Brain pericyte (primary cell): Measurements from ENCODE around the gene TESK2.
"Not testable (repeated sequence)": the region's sequence is repeated elsewhere in the genome, so short reads cannot be mapped to it uniquely, and the experiment has no call there.

Source experiments
- DNase-seq: peaks from one replicate; pipeline ENCODE4 v3.0.0-alpha.2; 2012; ENCODE audit warnings: low read depth, low spot score

TESK2 gene, protein sequence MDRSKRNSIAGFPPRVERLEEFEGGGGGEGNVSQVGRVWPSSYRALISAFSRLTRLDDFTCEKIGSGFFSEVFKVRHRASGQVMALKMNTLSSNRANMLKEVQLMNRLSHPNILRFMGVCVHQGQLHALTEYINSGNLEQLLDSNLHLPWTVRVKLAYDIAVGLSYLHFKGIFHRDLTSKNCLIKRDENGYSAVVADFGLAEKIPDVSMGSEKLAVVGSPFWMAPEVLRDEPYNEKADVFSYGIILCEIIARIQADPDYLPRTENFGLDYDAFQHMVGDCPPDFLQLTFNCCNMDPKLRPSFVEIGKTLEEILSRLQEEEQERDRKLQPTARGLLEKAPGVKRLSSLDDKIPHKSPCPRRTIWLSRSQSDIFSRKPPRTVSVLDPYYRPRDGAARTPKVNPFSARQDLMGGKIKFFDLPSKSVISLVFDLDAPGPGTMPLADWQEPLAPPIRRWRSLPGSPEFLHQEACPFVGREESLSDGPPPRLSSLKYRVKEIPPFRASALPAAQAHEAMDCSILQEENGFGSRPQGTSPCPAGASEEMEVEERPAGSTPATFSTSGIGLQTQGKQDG

DNA sequence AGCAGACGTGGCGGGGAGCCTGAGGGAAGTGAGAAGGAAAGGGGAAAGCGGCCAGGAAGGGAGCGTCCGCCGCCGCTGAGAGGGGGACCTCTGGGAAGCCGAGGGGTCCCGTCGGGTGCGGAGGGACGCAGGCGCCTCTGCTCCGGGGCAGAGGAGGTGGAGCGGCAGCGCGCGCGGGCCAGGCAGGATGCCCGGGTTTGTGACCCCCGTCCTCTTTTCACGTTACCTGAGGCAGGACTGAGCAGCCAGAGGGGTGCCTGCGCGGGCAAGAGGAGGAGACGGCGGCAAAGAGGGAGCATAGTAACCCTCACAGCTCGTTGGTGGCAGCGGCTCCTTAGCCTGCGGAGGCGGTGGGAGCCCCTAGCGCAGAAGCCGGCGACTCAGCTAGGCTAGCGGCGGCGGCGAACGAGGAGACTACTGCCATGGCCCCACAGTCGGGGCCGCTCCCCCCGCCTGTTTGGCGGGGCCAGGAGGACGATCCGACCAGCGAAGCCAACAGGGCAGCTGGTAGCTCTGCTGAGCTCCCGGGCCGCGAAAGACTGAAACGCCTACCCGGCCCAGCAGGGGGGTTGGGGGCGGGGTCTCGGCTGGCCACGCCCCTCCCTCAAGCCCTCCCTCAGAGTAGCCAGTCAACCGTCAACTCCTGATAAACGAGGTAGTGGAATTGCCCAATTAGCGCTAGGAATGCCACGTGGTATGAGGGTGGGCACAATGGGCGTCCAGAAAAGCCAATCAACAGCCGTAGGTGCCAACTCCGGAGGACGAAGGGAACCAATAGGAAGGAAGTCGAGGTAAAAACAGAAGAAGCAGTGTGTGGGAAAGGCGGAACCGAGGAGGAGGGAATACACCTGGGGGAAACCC, at the start of gene TESK2:
TSS of gene TESK2 (minus strand) at position 538 of the 861 bp plus-strand sequence. CDS start 33,378 bp downstream, outside the sequence.
- peak; percentile 99 for DNase-seq

DNA sequence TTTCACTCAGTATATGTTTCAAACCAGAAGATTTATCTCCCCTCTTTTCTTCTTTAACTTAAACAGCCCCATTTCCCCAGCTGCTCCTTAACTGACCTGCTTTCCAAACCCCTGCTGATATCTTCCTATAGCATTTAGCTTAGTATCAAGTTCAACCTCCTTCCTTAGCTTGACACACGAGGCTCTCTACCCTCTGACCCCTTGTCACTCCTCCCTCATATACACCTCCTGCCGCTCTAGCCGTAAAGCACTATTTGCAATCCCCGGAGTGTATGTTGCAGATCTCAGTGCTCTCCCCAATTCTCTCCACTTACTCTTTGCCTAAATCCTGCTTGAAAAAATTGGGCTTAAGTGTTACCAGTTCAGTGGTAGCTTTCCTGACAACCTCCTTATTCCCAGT, 45.9 kb upstream of the TESK2 start:
- no peak for DNase-seq

DNA sequence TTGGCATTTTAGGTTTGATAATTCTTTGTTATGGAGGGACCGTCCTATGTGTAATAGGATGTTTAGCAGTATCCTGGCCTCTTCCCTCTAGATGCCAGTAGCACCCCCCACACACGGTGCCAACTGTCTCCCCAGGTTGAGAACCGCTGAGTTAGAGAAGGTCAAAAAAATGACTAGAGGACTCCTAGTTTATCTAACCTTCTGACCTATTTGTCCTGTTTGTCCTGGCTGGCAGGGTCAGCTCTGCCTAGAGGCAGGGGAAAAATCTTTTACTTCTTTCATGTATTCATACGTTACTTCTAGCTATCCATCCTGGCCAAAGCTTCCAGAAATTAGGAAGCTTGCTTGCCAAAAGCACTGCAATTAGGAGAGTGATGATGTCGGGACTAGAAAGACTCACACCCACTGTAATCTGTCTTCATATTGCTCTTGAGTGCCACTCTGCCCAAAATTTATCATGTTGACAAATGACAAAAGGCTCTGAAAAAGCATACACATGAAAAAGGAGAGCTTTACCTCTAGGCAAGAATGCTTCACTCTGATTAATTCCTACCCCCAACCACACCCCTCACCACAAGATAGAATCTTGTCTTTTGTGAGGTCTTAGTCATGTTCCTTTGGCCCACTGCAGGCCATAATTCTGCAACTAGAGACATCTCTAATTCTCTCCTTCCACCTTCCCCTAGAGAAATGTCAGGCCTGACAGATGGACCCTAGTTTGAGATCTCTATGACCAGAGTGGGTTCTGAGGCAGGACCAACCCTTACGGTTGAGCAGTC, 45.2 kb upstream of the TESK2 start:
- no peak for DNase-seq

DNA sequence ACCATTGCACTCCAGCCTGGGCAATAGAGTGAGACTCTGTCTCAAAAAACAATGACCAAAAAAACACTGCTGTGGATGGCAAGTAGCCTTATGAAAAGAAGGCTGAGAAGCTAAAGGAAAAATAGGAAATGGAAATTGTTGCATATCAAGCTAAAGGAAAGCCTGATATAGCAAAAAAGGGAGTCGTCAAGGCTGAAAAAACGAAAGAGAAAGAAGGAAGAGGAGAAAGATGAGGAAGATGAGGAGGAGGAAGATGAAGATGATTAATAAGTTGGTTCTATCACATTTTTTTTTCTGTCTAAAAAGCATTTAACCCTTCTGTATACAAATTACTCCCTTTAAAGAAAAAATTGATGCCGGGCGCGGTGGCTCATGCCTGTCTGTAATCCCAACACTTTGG, 40.9 kb upstream of the TESK2 start:
- DNase-seq: no peak

DNA sequence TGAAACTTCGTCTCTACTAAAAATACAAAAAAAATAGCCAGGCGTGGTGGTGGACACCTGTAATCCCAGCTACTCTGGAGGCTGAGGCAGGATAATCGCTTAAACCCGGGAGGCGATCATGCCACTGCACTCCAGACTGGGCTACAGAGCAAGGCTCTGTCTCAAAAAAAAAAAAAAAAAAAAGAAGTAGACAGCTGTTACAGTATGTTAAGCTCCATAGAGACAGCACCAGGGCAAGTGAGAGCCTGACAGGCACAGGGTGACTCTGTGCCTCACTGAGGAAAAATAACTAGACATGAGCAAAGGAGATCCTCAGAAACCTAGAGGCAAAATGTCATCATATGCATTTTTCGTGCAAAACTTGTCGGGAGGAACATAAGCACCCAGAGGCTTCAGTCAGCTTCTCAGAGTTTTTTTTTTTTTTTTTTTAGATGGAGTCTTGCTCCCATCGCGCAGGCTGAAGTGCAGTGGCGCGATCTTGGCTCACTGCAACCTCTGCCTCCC, 39.7 kb upstream of the TESK2 start:
- no peak for DNase-seq

DNA sequence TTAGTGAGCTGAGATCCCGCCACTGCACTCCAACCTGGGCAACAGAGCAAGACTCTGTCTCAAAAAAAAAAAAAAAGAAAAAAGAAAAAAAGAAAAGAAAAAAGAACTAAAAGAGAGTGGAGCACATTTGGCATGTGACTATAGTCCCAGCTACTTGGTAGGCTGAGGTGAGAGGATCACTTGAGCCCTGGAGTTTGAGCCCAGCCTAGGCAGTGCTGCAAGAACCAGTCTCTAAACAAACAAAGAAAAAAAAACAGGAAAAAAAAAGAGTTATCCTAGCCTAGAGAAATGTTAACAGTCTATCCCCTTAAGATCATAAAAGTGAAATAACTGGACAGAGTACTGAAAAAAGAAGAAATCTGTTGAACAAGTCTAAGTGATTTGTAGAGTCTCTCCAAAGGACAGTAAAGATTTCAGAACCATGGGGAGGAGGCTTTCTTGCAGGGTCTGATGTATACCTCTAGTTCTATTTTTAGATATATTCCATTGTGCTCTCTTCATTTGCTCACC, 35.2 kb upstream of the TESK2 start:
- no peak for DNase-seq

DNA sequence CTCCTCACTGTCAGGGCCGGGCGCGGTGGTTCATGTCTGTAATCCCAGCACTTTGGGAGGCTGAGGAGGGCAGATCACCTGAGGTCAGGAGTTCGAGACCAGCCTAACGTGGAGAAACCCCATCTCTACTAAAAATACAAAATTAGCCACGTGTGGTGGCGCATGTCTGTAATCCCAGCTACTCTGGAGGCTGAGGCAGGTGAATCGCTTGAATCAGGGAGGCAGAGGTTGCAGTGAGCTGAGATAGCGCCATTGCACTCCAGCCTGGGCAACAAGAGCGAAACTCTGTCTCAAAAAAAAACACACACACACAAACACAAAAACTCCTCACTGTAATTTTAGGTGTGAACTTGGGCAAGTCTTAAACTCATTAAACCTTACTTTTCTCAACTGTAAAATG, 33.0 kb upstream of the TESK2 start:
- not testable (repeated sequence) for DNase-seq

DNA sequence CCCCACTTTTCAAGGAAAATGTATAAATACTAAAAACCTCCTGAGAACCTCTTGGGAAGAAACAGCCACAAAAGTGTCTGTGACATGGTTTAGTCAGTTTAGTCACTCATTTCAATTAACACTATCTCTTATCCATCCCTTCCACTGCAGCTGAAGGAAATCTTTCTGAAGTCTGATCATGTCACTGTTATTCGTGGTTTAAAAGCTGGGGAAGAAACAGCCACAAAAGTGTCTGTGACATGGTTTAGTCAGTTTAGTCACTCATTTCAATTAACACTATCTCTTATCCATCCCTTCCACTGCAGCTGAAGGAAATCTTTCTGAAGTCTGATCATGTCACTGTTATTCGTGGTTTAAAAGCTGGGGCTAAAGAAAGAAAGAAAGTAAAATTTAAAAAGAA, 32.6 kb upstream of the TESK2 start:
- not testable (repeated sequence) for DNase-seq

DNA sequence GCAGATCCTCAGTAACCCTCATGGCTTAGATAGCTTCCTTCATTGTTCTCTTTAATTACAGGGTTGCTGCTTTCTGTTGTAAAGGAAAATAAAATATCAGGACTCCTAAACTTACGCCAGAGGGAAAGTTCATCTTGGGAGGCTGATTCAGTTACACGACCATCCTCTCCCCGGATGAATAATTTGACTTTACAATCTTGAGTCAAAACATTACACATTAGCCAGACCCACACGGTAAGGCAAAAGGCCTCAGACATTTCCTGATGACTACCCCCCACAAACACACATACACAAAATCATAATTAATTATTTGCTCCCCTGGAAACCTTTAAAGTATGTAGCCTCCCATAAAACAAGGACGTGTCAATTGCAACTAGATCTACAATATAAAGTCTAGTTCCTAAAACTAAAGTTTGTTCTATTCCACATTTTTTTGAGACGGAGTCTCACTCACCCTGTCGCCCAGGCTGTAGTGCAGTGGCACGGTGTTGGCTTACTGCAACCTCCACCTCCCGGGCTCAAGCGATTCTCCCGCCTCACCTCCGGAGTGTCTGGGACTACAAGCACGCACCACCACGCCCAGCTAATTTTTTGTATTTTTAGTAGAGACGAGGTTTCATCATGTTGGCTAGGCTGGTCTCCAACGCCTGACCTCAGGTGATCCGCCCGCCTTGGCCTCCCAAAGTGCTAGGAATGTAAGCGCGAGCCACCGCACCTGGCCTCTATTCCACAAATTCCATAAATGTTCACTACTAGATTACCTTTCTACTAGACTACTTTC, 31.6 kb upstream of the TESK2 start:
- no peak for DNase-seq

DNA sequence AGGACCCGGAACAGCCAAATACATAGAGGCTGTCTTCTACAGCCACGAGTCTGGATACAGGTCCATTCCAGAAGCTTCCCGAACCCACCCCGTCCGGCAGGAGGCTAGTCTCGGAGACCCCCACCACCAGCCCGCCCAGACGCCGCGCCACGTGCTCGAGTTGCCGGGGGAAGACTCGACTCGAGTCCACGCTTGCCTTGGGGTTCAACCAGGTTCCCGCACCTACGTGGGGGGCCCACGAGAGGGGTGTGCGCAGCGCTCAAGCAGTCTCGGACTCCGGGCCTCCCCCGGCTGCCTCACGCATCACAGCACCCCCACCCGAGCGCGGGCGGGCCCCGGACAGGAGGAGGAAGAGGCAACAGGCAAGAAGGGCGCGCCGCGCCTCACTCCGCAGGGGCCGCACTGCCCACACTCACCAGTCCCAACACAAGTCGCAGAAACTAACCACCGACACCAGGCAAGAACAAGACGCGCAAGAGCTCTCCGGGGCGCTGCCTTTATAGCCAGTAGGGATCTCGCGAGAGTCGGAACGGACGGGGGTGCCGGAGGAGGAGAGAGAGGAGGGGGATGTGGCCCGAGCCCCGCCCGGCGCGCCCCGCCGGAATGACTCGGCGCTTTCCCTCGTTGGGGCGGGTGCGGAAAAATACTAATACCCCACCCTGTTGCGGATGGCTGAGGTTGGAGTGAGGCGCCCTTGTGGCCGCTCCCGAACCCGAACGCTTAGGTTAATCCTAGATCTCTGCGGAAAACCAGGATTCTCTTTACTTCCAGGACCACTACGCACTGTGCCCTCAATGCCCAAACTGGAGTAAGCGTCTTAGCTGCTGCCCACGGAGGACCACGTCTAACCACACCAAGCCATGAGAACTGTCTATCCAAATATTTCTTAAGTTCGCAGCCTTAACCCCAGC, 30.7 kb upstream of the TESK2 start, which contains the start of gene PRDX1:
TSS of gene PRDX1 (minus strand) at position 472 of the 911 bp plus-strand sequence. CDS start 2,841 bp downstream, outside the sequence.
- DNase-seq: peak; percentile 90

DNA sequence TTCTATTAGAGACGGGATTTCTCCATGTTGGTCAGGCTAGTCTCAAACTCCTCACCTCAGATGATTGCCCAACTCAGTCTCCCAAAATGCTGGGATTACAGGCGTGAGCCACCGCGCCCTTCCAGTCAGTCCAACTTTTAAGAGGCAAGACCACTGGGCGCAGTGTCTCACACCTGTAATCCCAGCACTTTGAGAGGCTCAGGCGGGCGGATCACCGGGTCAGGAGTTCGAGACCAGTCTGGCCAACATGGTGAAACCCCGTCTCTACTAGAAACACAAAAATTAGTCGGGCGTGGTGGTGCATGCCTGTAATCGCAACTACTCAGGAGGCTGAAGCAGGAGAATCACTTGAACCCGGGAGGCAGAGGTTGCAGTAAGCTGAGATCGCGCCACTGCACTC, 28.8 kb upstream of the TESK2 start:
- not testable (repeated sequence) for DNase-seq

DNA sequence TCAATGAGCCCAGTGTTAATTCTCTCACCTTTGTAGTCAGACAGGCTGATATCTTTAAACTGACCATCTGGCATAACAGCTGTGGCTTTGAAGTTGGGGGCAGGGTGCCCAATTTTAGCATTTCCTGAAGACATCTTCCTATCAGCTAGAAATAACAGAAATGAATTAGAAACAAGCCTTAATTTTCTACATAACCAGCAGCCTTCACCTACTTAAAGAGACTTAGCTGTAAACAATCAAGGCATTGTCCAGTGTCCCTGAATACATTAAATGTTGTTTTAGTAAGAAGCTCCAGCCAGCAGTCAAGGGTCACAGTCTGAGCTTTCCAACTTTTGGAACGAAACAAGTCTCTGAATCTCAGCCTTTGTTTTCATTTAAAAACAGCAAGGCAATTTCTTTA, 27.9 kb upstream of the TESK2 start:
- no peak for DNase-seq

DNA sequence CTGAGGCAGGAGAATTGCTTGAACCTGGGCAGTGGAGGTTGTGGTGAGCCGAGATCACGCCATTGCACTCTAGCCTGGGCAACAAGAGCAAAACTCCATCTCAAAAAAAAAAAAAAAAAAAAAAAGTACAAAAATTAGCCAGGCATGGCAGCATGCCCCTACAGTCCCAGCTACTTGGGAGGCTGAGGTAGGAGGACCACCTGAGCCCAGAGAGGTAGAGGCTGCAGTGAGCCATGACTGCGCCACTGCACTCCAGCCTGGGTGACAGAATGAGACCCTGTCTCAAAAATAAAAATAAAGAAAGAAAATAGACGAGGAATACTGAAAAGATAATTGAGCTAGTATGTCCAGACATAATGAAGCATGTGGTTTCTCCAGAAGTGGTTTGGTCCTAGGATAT, 27.4 kb upstream of the TESK2 start:
- not testable (repeated sequence) for DNase-seq

DNA sequence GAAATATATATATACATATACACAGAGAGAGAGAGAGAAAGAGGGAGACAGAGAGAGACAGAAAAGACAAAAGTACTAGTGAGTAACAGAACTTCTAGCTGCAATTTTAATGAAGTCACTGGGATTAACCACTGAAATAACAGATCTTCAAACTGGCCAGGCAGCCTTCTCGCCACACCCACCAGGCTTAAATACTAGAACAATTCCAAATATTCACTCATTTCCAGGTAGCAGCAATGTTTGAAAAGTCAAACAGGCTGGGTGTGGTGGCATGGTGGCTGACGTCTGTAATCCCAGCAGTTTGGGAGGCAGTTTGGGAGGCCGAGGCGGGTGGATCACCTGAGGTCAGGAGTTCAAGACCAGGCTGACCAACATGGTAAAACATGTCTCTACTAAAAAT, 25.5 kb upstream of the TESK2 start:
- DNase-seq: no peak

DNA sequence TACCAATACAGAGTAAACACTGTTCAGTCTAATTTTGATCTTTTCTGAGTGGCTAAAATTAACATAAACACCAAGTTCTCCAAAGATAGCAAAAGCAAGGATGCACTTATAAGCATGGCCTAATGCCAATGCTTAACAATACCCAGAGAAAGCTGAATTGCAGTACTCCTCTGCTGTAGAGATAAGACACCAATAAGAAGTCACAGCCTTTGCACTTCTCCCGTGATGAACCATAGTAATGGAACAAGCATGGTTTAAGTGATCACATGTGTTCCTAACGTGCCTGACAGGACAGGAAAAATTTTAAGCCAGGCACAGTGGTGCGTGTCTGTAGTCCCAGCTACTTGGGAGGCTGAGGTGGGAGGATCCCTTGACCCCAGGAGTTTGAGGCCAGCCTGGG, 25.1 kb upstream of the TESK2 start:
- DNase-seq: no peak

DNA sequence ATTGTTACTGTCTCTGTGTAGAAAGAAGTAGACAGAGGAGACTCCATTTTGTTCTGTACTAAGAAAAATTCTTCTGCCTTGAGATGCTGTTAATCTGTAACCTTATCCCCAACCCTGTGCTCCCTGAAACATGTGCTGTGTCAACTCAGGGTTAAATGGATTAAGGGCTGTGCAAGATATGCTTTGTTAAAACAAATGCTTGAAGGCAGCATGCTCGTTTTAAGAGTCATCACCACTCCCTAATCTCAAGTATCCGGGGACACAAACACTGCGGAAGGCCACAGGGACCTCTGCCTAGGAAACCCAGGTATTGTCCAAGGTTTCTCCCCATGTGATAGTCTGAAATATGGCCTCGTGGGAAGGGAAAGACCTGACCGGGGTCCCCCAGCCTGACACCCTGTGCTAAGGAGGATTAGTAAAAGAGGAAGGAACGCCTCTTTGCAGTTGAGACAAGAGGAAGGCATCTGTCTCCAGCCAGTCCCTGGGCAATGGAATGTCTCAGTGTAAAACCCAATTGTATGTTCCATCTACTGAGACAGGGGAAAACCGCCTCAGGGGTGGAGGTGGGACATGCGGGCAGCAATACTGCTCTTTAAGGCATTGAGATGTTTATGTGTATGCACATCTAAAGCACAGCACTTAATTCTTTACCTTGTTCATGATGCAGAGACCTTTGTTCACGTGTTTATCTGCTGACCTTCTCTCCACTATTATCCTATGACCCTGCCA, 22.7 kb upstream of the TESK2 start:
- DNase-seq: not testable (repeated sequence)

DNA sequence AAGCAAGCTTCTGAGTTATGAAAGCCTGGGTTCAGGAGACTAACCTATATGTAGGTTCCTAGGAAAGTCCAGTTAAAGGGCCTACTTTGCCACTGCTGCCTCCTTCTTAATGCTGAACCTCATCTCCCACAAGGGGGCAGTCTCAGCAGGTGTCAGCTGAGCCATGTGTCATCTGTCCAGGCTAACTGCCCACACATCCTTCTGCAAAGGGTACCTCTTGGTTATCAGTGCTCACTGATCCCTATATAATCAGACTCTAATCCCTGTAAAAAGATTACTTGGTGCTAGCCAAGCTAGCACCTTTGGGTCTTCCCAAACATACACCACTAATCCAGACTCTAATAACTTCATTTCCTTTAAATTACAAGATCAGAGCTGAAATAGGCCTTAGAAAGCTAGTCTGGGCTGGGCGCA, 21.7 kb upstream of the TESK2 start:
- DNase-seq: no peak

DNA sequence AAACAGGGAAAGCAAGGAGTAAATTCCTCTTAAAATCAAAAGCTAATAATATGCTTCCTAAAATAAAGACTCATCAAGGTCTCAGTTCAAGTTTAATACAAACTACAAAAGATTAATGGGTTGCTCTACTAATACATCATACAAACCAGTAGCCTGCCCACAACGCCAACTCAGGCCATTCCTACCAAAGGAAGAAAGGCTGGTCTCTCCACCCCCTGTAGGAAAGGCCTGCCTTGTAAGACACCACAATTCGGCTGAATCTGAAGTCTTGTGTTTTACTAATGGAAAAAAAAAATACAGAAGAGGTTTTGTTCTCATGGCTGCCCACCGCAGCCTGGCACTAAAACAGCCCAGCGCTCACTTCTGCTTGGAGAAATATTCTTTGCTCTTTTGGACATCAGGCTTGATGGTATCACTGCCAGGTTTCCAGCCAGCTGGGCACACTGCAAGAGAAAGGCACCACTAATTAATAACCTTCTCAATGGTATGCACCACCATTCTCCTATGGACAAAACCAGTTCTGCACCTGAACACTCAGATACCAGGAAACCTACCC, 20.1 kb upstream of the TESK2 start:
- no peak for DNase-seq
